CD4-positive, alpha-beta T cell treated with Interleukin-6 at 100 ng/mL for 8 hours (primary cell): ENCODE results near the gene PLS1.
"Not testable (repeated sequence)": the region's sequence is repeated elsewhere in the genome, so short reads cannot be mapped to it uniquely, and the experiment has no call there.

Experiments used
- DNase-seq: peaks from one replicate; pipeline ENCODE4 v3.0.0-alpha.2; 2020; ENCODE audit warnings: mixed read lengths, low spot score

PLS1 gene, protein sequence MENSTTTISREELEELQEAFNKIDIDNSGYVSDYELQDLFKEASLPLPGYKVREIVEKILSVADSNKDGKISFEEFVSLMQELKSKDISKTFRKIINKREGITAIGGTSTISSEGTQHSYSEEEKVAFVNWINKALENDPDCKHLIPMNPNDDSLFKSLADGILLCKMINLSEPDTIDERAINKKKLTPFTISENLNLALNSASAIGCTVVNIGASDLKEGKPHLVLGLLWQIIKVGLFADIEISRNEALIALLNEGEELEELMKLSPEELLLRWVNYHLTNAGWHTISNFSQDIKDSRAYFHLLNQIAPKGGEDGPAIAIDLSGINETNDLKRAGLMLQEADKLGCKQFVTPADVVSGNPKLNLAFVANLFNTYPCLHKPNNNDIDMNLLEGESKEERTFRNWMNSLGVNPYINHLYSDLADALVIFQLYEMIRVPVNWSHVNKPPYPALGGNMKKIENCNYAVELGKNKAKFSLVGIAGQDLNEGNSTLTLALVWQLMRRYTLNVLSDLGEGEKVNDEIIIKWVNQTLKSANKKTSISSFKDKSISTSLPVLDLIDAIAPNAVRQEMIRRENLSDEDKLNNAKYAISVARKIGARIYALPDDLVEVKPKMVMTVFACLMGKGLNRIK

DNA sequence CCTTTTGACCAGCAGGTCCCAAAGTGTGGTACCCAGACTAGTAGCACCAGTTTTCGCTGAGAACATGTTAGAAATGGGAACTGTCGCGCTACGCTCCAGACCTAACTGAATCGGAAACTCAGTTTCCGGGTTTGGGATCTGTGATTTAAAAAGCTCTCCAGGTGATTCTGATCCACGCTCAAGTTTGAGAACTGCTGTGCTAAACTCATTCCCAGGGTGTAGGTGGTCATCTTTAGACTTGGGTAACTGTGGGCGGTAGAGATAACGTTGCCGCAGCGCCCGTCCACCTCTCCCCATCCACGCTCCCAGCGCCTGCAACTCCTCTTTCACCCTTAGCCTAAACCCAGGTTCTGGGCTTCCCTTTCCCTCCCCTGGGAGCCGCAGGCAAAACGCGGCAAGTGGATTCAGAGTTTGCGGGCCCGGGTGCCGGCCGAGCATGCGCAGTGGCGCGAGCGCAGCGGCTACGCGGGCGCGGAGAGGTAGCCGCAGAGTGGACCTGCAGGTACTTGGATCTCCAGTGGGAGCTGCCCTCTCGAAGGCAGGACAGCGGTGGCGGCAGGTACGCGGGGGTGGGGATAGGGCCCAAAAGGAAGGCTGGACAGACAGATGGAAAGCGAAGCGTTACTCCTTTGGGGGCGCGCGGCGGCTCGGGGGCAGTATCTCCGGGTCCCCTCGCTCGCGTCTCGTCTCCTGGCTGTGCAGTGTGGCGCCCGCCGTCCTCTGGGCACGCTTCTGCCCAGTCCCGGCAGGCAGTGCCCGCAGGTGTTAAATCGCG lies at the start of gene PLS1:
Gene PLS1 (plus strand): TSS at position 443 of the 775 bp plus-strand sequence. CDS start 67,845 bp downstream, outside the sequence.
- DNase-seq: peak; percentile 82

- DNase-seq: no peak
Observed at GRCh38 chr3:142549986-142550385, 46.2 kb upstream of the PLS1 start.

DNA sequence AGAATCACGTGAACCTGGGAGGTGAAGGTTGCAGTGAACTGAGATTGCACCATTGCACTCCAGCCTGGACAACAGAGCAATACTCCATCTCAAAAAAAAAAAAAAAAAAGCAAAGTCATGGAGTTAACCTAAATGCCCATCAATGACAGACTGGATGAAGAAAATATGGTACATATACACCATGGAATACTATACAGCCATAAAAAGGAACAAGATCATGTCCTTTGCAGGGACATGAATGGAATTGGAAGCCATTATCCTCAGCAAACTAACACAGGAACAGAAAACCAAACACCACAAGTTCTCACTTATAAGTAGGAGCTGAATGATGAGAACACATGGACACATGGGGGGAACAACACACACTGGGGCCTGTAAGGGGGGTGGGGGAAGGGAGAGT lies 43.6 kb upstream of the PLS1 start:
- DNase-seq: not testable (repeated sequence)

GRCh38 chr3:142553741-142554140 lies 42.5 kb upstream of the PLS1 start:
- no peak for DNase-seq

GRCh38 chr3:142560118-142560517 lies 36.1 kb upstream of the PLS1 start:
- no peak for DNase-seq

DNA sequence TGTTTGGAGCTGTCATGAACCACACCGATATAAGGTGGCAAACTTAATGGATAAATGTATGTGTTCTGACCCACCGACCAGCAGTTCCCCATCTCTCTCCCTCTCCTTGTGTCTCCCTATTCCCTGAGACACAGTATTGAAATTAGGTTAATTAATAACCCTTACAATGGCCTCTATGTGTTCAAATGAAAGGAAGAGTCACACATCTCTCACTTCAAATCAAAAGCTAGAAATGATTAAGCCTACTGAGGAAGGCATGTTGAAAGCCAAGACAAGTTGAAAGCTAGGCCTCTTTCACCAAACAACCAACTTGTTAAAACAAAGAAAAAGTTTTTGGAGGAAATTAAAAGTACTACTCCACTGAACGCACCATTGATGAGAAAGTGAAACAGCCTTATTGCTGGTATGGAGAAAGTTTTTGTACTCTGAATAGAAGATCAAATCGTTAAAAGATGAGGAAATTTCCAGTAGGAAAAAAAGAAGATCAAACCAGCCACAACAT lies 32.6 kb upstream of the PLS1 start:
- no peak for DNase-seq

- DNase-seq: no peak
Observed at GRCh38 chr3:142566096-142566495, 30.1 kb upstream of the PLS1 start.

- DNase-seq: no peak
Observed at GRCh38 chr3:142568393-142569017, 27.7 kb upstream of the PLS1 start.

GRCh38 chr3:142569422-142569821 lies 26.8 kb upstream of the PLS1 start:
- DNase-seq: not testable (repeated sequence)

- not testable (repeated sequence) for DNase-seq
Observed at GRCh38 chr3:142574223-142574622, 22.0 kb upstream of the PLS1 start.

DNA sequence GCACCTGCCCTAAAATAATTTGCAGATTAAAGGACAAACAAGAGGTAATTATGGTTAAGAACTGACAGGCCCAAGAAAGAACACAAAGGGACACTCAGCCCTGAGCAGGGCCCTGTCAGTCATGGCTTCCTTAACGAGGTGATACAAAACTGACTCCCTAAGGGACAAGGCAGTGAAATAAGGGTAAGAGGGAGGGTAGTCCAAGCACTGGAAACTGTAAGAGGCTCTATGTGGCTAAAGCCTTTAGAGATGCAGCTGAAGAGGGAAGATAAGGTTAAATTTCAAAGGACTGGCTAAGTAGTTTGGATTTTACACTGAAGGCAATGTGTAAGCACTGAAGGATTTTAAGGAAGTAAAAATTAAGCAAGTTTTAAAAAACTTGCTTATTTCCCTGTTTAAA lies 21.5 kb upstream of the PLS1 start:
- no peak for DNase-seq

GRCh38 chr3:142576792-142577191 lies 19.4 kb upstream of the PLS1 start:
- no peak for DNase-seq

- DNase-seq: no peak
Observed at GRCh38 chr3:142577696-142578328, 18.4 kb upstream of the PLS1 start.

DNA sequence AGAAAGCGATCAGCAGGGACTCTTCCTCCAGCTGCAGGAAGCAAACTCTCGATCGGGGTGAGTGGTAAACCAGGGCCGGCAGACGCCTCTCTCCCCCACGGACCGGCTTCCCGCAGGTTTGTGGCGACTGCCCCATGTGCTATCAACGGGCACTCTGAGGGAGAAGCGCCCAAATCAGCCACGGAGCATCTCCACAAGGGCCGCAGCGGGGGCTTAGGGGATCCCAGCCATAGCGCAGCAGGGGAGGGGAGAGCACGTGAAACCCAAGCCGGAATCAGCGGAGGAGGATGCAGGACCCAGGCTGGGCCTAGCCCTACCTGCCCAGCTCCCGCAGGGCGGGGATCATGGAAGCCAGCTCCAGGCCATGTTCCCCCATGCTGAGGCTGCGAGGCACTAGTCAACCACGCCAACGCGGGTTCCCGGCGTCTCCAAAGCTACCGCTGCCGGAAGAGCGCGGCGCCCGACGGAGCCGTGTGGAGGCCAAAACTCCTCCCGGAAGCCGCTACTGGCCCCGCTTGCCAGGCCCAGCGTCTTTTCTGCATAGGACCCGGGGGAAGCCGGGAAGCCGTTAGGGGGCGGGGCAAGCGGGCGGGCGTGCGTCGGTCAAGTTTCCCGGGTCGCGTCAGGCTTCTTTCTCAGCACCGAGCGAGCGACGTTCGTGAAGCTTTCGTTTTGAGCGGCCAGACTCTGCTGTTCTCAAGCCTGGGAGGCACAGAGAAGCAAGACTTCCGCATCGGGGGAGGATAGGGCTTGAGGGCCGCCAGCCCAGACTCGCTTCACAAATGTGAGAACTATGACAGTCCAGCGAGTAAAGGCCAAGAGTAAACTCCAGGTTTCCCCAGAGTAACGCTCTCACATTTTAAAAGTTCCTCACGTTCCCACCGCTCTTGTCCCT lies 17.6 kb upstream of the PLS1 start, which contains the start of gene ATR:
Gene ATR (minus strand): TSS at position 405 of the 895 bp plus-strand sequence. CDS start 29 bp downstream, at position 376.
- peak; percentile 96 for DNase-seq

DNA sequence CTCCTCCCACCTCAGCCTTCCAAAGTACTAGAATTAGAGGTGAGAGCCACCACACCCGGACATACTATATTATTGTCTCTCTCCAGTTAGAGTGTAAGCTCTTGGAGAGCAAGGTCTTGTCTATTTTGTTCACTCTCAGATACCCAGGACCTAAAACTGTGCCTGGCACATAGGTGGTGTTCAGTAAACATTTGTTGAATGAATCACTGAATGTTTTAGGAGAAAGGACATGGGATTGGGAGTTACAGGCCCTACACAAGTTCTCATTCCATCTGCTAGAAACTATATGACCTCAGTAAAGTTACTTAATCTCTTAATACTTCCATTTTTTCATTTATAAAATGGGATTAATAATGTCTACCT lies 16.2 kb upstream of the PLS1 start:
- DNase-seq: no peak

DNA sequence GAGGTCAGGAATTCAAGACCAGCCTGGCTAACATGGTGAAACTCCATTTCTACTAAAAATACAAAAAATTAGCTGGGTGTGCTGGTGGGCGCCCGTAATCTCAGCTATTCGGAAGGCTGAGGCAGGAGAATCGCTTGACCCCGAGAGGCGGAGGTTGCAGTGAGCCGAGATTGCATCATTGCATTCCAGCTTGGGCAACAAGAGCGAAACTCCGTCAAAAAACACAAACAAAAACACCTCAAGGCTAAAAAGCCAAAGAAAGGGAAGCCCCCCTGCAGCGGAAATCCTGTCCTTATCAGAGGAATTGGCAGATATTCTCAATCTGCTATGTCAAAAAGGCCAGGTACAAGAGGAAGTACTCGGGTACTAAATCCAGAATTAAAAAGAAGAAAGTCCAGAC lies 15.1 kb upstream of the PLS1 start:
- not testable (repeated sequence) for DNase-seq

GRCh38 chr3:142586803-142587406 lies 9.3 kb upstream of the PLS1 start:
- DNase-seq: peak; percentile 38

- no peak for DNase-seq
Observed at GRCh38 chr3:142588703-142589102, 7.5 kb upstream of the PLS1 start.

GRCh38 chr3:142592268-142592667 lies 3.9 kb upstream of the PLS1 start:
- DNase-seq: not testable (repeated sequence)

- DNase-seq: no peak
Observed at GRCh38 chr3:142595141-142595540, 1.1 kb upstream of the PLS1 start.
